NCI-H1436 (cell line): ENCODE measurements around the gene TAOK2.
A peak's percentile ranks its signal among the peaks of the same experiment; 100 is the strongest.
"Not testable (repeated sequence)": the region's sequence is repeated elsewhere in the genome, so short reads cannot be mapped to it uniquely, and the experiment has no call there.

Experiments used
- DNase-seq: peaks from one replicate; lab custom pipeline; 2025; lab: John Stamatoyannopoulos, UW

Gene TAOK2

DNA sequence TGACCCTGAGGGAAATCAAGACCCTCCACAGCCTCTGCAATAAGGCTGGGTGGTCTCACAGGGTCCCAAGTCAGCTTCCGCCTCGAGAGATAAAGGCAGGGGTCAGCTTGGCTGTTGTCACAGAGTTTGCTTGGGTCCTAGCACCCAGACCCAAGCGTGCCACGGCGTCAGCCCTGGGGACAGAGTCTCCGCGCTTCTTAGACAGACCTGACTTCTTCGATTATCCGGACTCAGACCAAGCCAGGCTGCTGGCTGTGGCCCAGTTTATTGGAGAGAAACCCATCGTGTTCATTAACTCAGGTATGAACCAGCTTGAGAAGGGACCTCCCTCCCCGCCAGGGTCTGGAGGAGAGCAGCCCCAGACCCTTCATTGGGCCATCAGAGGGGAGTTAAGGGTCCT is 49.9 kb downstream of the TAOK2 start:
- DNase-seq: no peak

DNA sequence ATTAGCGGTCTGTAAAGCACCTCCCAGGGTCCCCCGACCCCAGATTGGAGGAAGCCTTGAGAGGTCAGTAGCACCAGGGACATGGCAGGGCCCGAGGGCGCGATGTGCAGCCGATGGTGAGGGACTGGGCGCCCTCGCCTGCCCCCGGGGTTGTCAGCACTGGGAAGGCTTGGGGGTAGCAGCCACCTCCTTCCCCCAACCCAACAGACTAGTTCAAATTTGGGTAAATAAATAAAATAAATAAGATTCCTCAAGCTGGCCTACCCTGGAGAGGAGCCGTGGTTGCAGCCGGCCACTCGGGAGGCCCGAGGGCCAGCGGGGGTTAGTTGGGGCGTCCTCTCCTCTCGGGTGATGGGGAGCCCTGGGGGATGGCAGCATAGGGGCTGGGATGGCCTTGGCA is 50.8 kb downstream of the TAOK2 start:
- DNase-seq: no peak

DNA sequence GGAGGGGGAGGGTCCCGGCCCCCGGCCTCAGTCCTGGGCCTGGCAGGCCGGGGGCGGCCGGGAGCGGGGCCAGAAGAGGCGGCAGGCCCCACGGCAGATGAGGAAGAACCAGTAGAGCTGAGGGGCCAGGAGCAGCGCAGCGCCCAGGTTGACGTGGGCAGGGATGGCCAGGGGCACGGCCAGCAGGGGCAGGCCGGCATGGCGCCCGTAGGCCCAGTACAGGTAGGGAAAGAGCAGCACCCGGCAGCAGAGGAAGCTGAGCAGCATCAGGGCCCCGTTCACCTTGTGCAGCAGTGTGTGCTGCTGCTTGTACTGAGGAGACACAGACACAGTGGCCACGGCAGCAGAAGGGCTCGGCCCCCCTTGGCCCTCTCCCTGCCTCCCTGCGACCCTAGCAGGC is 51.5 kb downstream of the TAOK2 start:
- no peak for DNase-seq

DNA sequence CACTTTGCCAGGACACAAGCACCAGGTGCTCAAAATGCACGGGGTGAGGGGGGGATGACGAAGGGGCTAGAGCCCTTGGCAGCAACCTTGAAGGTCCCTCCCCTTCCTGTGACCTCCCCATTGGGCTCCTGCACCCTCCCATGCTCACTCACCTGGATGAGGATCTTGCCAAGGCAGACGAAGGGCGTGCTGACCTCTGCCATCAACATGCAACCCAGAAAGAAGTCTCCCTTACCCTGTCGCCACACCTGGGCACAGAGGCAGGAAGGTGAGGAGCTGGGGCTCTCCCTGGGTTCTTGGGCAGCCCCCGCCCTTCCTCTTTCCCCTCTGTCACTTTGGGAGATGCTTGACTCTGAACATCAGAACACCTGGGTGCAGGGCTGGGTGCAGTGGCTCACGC is 51.9 kb downstream of the TAOK2 start:
- DNase-seq: no peak

DNA sequence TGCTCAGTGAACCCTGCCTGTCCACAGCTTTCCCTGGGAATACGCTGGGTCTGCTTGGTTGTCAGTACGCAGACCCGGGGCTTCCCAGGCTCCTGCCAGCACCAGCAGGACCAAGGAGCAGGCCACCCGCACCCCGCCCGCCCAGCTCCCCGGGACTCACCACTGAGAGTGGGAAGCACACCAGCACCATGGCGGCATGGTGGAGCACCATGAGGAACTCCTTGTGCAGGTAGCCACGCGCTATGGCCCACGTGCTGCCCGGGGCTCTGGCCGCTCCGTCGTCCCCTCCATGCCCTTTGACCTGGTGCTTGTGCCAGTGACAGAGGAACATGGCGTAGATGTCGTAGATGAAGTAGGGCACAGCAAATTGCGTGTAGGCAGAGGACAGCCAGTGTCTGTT is 52.8 kb downstream of the TAOK2 start:
- no peak for DNase-seq

DNA sequence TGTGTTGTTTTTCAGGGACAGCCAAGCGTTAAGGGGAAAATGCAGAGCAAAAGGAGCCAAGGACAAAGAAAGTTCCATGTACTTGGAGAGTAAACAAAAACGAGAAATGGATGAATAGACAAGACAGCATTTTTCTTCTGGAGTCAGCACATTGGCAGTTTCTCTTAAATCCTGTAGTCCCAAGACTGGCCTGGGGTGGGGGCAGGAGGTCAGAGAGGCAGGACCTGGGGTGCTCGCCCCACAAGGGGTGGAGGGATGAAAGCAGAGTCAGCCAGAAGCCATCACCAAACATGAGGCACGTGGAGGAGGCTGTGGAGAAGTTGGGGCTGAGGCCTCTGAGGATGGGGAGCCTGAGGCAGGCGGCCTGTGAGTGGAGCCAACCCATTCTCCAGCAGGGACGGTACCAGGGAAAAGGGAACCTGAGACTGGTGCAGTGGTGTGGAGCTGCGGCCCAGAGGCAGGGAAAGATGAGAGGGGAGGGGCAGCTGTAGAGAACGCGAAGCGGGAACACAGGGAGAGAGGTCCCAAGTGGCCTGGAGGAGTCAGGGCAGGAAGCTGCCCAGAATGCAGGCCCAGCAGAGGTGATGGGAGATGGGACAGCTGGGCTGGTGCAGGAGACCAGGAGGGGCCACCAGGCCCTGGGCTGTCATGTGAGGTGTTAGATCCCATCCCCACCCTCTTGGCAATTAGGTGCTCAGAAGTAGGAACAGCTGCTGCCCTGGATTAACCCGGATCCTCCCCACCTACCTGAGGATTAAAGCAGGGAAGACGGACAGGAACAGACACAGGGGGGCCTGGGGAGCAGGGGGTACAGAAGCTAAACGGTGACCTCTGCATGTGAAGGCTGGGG is 54.1 kb downstream of the TAOK2 start:
- DNase-seq: no peak

DNA sequence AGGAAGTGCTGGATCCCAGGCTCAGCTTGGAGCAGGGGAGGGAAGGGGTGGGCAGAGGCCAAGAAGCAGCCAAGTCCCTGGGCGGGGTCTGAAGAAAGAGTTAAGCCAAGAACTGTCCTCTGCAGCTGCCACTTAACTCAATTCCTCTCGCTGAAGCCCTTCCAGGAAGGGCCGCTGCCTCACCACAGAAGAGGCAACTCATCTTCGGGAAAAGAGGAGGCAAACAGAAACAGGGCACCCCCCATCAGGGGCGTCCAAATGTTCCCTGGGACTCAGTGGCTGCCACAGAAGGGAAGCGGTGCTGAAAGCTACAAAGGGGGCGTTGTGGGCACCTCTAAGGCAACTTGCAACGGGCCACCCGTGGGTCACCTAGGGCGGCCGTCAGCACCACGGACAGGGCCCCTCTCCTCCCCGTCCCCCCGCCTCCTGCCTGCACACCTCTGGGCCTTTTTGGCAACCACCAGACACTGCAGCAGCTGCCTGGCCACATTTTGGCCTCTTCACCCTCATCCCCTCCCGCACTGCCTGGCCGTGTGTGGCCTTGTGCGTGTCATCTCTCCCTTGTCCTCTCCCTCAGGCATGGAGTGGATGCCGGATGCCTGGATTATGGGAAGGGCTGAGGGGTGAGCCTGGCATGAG is 54.9 kb downstream of the TAOK2 start:
- no peak for DNase-seq

DNA sequence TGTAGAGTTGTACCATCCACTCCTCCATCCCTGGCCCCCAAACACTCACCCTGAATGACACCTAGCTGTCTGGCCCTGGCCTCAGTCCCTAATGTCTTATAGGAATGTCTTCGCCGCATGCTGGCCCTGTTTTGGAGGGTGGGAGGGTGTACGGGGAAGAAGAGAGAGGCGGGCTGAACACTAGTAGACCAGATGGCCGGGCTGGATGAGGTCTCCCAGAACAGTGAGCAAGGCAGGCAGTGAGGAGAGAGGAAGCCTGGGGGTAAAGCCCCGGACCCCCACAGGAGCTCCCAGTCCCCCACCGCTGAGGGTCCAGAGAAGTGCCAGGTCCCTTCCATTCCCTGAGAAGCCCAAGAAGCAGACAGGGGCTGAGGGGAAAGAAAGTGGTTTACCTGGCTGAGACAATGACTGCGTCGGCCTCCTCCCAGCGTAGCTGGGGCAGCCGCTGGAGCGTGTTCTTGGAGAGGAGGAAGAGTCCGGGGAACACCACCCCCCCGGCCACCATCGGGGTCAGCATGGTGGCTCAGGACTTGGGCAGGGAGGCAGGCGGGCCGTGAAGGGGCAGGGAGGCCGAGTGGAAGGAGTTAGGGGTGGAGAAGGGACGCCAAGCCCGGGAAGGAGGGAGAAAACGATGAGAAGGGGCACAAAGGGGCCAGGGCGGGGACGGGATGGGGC is 56.5 kb downstream of the TAOK2 start:
- DNase-seq: no peak

DNA sequence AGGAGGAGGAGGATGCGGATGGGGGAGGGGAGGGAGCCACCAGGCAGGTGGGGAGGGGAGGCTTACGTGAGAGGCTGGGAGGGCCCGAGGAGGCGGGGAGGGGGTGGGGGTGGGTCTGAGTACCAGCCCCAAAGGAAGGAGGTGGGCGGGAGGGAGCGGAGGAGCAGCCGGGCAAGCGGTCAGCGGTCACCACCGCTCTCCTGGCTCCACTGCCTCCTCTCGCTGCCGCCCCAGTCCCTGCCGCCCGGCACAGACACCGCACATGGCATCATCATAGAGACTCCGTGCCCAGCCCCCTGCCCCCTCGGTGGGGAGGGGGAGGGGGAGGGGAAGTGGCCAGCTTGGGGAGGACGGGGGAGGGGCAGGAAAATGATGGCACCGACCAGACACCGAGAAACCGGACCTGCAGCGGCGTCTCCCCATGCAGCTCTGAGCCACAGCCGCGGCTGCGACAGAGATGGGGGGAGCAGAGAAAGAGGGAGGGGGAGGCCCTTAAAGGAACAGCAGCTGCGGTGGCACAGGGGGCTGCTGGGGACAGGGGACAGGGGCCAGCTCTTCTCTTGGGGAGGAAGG is 57.3 kb downstream of the TAOK2 start, which contains the start of gene TLCD3B:
Gene TLCD3B, minus strand, starts transcription at position 431 of the 573 bp plus-strand sequence. CDS start 744 bp downstream, outside the sequence.
- peak; percentile 32 for DNase-seq

DNA sequence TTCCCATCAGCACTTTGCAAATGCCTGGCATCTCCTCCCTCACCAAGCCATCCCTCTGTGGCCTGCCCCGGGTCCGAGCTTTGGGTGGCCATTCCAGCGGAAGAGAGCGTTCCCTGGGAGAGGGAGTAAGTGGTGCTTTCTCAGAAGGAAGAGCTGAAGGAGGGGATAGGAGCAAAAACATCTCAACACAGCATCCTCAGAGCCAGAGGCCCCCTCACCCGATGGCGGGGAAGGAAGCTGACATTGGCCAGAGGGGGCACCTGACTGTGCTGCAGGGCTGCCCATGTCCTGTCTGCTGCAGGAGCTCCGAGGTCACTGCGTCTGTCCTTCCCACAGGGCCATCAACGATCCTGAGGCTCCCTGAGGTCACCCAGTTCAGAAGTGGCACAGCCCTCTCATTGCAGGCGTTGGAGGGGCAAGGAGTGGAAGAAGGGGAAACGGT is 57.8 kb downstream of the TAOK2 start:
- DNase-seq: no peak

DNA sequence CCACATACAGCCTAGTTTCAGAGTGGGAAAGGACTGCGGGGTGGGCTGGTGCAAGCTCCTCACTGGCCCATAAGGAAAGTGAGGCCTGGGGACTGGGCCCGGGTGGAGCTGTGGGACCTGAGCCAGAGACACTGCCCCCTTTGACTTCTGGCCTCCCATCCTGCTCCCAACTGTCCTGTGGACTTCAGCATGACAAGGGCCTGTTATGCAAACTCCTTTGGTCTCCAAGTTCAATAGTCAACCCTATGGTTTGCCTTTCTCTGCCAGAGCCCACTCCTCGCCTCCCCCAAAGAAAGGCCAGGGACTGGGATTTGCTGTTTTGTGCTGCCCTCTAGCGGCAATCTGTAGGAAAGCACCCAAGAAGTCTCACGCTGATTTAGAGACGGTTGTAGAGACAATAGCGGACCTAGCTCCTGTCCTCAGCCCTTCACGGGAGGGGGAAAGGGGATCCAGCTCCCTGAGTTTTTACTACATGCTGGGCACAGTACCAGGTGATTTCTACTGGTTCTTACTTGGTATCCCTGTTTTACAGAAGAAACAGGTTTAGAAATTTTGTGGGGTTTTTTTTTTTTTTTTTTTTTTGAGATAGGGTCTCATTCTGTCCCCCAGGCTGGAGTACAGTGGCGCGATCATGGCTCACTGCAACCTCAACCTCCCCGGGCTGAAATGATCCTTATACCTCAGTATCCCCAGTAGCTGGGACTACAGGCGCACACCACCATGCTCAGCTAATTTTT is 58.6 kb downstream of the TAOK2 start:
- DNase-seq: peak; percentile 75

DNA sequence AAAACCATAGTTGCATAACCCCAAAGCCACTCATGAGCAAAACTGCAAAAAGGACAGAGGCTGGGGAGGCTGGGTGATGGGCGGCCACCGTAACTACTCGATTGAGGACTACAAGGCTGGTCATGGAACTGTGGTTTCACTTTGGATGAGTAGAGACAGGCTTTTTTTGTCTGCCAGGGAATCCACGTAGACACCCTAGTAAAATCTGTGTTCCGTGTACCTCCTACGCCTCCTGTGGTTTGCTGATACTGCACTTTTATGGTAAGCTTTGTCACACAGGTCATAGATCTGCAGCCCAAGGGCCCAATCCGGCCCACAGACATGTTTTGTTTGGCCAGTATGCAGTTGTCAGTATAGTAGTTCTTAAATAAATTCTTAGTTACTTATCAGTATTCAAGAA is 59.6 kb downstream of the TAOK2 start:
- DNase-seq: no peak

DNA sequence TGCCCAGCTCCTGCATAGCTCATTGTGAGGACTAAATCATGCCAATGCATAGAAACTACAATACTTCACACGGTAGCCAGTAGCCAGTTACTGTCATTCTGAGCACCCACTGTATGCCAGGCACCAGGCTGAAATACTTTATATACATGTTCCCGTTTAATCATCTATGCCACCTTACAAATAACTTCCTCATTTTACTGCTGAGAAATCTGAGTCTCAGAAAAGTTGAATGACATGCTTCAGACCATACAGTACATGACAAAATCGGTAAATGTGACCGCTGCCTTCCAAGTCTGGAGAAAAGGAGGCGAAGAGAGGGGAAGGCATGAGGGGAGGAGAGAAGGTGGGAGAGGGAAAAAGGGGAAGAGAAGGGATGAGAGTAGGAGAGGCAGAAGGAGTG is 66.6 kb downstream of the TAOK2 start:
- no peak for DNase-seq

DNA sequence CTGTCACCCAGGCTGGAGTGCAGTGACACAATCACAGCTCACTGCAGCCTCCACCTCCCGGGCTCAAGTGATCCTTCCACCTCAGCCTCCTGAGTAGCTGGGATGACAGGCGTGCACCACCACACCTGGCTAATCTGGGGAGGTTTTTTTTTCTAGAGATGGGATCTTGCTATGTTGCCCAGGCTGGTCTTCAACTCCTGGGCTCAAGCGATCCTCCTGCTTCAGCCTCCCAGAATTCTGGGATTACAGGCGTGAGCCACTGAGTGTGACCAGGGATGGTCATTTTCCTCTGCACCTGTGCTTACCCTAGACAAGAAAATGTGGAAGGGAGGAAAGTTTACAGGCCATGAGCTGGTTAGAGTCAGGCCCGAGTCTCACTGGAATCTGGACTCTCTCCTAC is 67.0 kb downstream of the TAOK2 start:
- DNase-seq: not testable (repeated sequence)

DNA sequence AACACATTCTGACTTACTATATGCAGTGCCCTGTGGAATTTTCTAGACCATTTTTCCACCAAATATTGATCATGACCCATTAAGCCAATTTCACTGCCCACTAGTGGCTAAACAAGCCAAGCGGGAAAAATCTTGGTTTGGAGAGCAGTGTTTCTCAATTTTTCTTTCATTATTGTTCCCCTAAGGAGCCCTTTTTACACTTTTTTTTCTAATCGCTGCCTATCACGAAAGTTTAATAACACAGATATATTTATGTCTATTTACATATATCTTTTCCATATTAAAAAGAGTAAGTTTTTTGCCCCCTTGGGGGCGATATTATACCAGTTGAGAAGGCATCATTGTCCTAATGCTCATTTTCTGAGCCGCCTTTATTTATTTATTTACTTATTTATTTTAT is 68.2 kb downstream of the TAOK2 start:
- DNase-seq: no peak
